KOPT-K1 (cell line): ENCODE data around the gene PAX6.

Source experiments
- H3K27ac ChIP-seq: fragments of 200-600 bp; sonication (generic); 2 replicates; pipeline ENCODE4 v1.5.1; 2016; ENCODE audit warnings: antibody characterized with exemption, mild to moderate bottlenecking, low read depth, low read length; ENCODE audit not compliant: poor library complexity, severe bottlenecking
- H3K36me3 ChIP-seq: fragments of 200-600 bp; sonication (generic); 2 replicates; pipeline ENCODE4 v1.5.1; 2017; ENCODE audit warnings: antibody characterized with exemption, mild to moderate bottlenecking, low read length, moderate library complexity; ENCODE audit not compliant: insufficient read depth
- H3K9me3 ChIP-seq: fragments of 200-600 bp; sonication (generic); 2 replicates; pipeline ENCODE4 v1.5.1; 2017; ENCODE audit warnings: antibody characterized with exemption, low read length, mild to moderate bottlenecking; ENCODE audit not compliant: insufficient read depth, poor library complexity, severe bottlenecking

Gene PAX6

GRCh38 chr11:31825838-31826484 is 14.8 kb upstream of the PAX6 start:
- Histone ChIP-seq H3K27ac (no peak overlapping the region), H3K9me3 (no peaks in the 10 kb centered on the region), H3K36me3 (no peaks in the 10 kb centered on the region)

- H3K27ac ChIP-seq, result no peak overlapping the region
- no peaks in the 10 kb centered on the region for H3K36me3 ChIP-seq
- H3K9me3 ChIP-seq, result no peaks in the 10 kb centered on the region
Measured at GRCh38 chr11:31824879-31825837, 14.0 kb upstream of the PAX6 start.

- no peak overlapping the region for H3K27ac ChIP-seq
- no peaks in the 10 kb centered on the region for H3K36me3 ChIP-seq
- H3K9me3 ChIP-seq, result peaks cover 6% of the 10 kb centered on the region
Measured at GRCh38 chr11:31824332-31824878, 13.3 kb upstream of the PAX6 start.

- peaks cover 7% of the 10 kb centered on the region for H3K9me3 ChIP-seq
- no peak overlapping the region for H3K27ac ChIP-seq
- no peaks in the 10 kb centered on the region for H3K36me3 ChIP-seq
Measured at GRCh38 chr11:31823644-31824331, 12.7 kb upstream of the PAX6 start.

GRCh38 chr11:31822927-31823643 is 12.0 kb upstream of the PAX6 start:
- H3K36me3 ChIP-seq, result no peaks in the 10 kb centered on the region
- H3K27ac ChIP-seq, result no peak overlapping the region
- H3K9me3 ChIP-seq, result peaks cover 9% of the 10 kb centered on the region

GRCh38 chr11:31822175-31822926 is 11.2 kb upstream of the PAX6 start:
- Histone ChIP-seq H3K27ac (no peak overlapping the region), H3K9me3 (peaks cover 16% of the 10 kb centered on the region), H3K36me3 (no peaks in the 10 kb centered on the region)

- Histone ChIP-seq H3K27ac (no peak overlapping the region), H3K9me3 (peaks cover 22% of the 10 kb centered on the region), H3K36me3 (no peaks in the 10 kb centered on the region)
Measured at GRCh38 chr11:31821766-31822165, 10.6 kb upstream of the PAX6 start.

GRCh38 chr11:31821235-31821764 is 10.2 kb upstream of the PAX6 start:
- Histone ChIP-seq H3K9me3 (peaks cover 26% of the 10 kb centered on the region), H3K27ac (no peak overlapping the region), H3K36me3 (no peaks in the 10 kb centered on the region)

GRCh38 chr11:31820438-31820818 is 9.3 kb upstream of the PAX6 start:
- H3K27ac ChIP-seq, result no peak overlapping the region
- peaks cover 28% of the 10 kb centered on the region for H3K9me3 ChIP-seq

GRCh38 chr11:31819621-31820437 is 8.7 kb upstream of the PAX6 start:
- peaks cover 28% of the 10 kb centered on the region for H3K9me3 ChIP-seq
- no peaks in the 10 kb centered on the region for H3K36me3 ChIP-seq
- no peak overlapping the region for H3K27ac ChIP-seq

More at GRCh38 chr11:31820438-31820818, 9.3 kb upstream of the PAX6 start:
- H3K36me3 ChIP-seq, result no peaks in the 10 kb centered on the region

- Histone ChIP-seq H3K36me3 (no peaks in the 10 kb centered on the region), H3K27ac (no peak overlapping the region), H3K9me3 (peaks cover 28% of the 10 kb centered on the region)
Measured at GRCh38 chr11:31818874-31819331, 7.8 kb upstream of the PAX6 start.

- no peaks in the 10 kb centered on the region for H3K36me3 ChIP-seq
- peaks cover 28% of the 10 kb centered on the region for H3K9me3 ChIP-seq
- no peak overlapping the region for H3K27ac ChIP-seq
Measured at GRCh38 chr11:31818425-31818755, 7.3 kb upstream of the PAX6 start.
